Left cardiac atrium (tissue), 4 donors: ENCODE data around the gene ISM1. TPM values are rescaled to one million over a fixed set of nuclear protein-coding genes. Genes with fewer than 3 reads are reported as not detected.

ENCODE experiments used
- ATAC-seq, 2 donors: fragments of 200-7000 bp; cut with Tn5 transposase; one replicate each; pipeline ENCODE4 v1.9.1; 2020; ENCODE audit warnings: mild to moderate bottlenecking in 2 of 2, moderate library complexity in 2 of 2
- DNase-seq: peaks from one replicate; pipeline ENCODE4 v3.0.0-alpha.2; 2020
- intact Hi-C, 2 donors: fragments of 100-400 bp; cut with DNase I; formaldehyde crosslinking; loops; one replicate each; pipeline versions ENCODE4 v1.14.1 to v1.15.1; 2022 to 2023
- total RNA-seq, 2 donors: library from RNA; stranded (reverse); fragmentation: NEBNext Ultra II Directional; extraction: Animal tissue kit (Norgen Biotek cat#: 25700); gene quantifications; one replicate each; pipeline ENCODE4 v1.2.1, GENCODE V29; 2021
- donor health status: DM: no; HTN: yes; CAD: no.
- donor health status: DM: no; HTN: yes; CAD: no; lungs with severe emphysema.
- donor health status: DM: yes; HTN: yes; CAD: no.
- donor health status: Dilated cardiomyopathy.

The ISM1 gene
- total RNA-seq, 2 donors from 2014 or later: 1.7 to 2.2 TPM

GRCh38 chr20:13325796-13326340, 104.8 kb downstream of the ISM1 start:
- intact Hi-C loops: loop anchor here in 1 of 2 donors (2.0 kb wide), 1 partner anchor 219 kb away; no protein-coding TSS in a partner anchor
- DNase-seq: no peak
- ATAC-seq: no peak

GRCh38 chr20:13331536-13331935, 110.5 kb downstream of the ISM1 start:
- intact Hi-C loops: no loop called here
- no peak for ATAC-seq
- no peak for DNase-seq

- no peak for ATAC-seq
- no peak for DNase-seq
- intact Hi-C loops: no loop called here
These were observed 112.0 kb downstream of the ISM1 start for GRCh38 chr20:13333036-13333435.

- ATAC-seq (no peak), DNase-seq (no peak)
- intact Hi-C loops: no loop called here
These were observed 112.7 kb downstream of the ISM1 start for GRCh38 chr20:13333793-13334192.

- DNase-seq: no peak
- ATAC-seq: no peak
- intact Hi-C loops: no loop called here
These were observed 115.4 kb downstream of the ISM1 start for GRCh38 chr20:13336308-13337089.

GRCh38 chr20:13337090-13337784, 116.2 kb downstream of the ISM1 start:
- intact Hi-C loops: no loop called here
- DNase-seq (no peak), ATAC-seq (no peak)

- DNase-seq (no peak), ATAC-seq (no peak)
- intact Hi-C loops: no loop called here
These were observed 117.1 kb downstream of the ISM1 start for GRCh38 chr20:13338097-13338661.

GRCh38 chr20:13338999-13339411, 117.9 kb downstream of the ISM1 start:
- DNase-seq (no peak), ATAC-seq (no peak)
- intact Hi-C loops: no loop called here

- intact Hi-C loops: no loop called here
- ATAC-seq (no peak), DNase-seq (no peak)
These were observed 119.0 kb downstream of the ISM1 start for GRCh38 chr20:13340088-13340487.

GRCh38 chr20:13341737-13342393, 120.8 kb downstream of the ISM1 start:
- no peak for DNase-seq
- intact Hi-C loops: no loop called here

GRCh38 chr20:13342469-13343242, 121.6 kb downstream of the ISM1 start:
- intact Hi-C loops: no loop called here
- DNase-seq: no peak
- no peak for ATAC-seq

More at GRCh38 chr20:13341737-13342393, 120.8 kb downstream of the ISM1 start:
- ATAC-seq: no peak

- DNase-seq: no peak
- intact Hi-C loops: no loop called here
- no peak for ATAC-seq
These were observed 123.6 kb downstream of the ISM1 start for GRCh38 chr20:13344671-13345070.

- intact Hi-C loops: no loop called here
- DNase-seq (no peak), ATAC-seq (no peak)
These were observed 127.5 kb downstream of the ISM1 start for GRCh38 chr20:13348311-13349234.

- intact Hi-C loops: no loop called here
- DNase-seq (no peak), ATAC-seq (no peak)
These were observed 128.1 kb downstream of the ISM1 start for GRCh38 chr20:13349235-13349604.
